ENCODE results near the gene FBLN2. TPM values are rescaled to one million over a fixed set of nuclear protein-coding genes. Genes with fewer than 3 reads are reported as not detected.

Gene FBLN2
- polyA plus RNA-seq, 3 donors = 0.08 TPM; not detected in 2

DNA sequence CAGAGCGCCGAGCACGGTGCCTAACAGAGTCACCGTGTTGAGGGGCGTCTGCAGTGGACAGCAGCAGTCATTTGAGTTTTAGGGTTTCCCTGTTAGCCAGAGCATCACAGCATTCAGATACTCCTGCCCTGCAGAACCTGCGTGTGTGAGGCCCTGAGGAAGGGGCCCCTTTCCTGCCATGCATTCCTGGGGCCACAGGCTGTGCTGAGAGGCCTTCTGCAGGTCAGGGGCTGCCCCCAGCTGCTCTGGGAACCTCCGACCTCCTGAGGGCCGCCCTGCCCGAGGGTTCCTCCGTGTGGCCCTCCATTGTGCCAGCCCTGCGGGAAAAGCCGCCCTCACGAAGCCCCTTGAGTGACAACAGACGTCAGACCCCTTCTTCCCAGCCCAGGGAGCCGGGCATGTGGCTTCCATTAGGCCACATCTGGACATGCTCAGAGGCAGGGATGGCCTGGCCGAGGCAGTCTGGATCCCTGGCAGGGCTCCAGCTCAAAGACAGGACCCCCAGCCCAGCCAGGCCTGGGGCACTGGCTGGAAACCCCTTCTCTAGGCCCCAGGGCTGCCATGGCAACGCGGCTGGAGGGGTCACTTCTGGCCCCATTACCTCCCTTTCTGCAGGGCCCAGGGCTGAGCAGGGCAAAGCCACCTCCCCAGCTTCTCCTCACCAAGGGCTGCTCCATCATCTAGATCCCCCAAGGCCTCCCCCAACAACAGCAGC is 25.3 kb downstream of the FBLN2 start:
- Mint-ChIP-seq H3K4me1 (peaks cover 2% of the 10 kb centered on the region), H3K27ac (no peak overlapping the region), H3K27me3 (ENCODE audit: low read depth in 3 of 3) (peaks cover 0 to 10% (median 4%) of the 10 kb centered on the region in 3 donors), H3K4me3 (no peak overlapping the region), H3K9me3 (no peaks in the 10 kb centered on the region), H3K36me3 (no peaks in the 10 kb centered on the region)
- no peak overlapping the region for H3K27ac ChIP-seq (ENCODE audit: low read depth in 1 of 2, low read length in 2 of 2)
- H3K79me2 ChIP-seq (ENCODE audit: insufficient read depth, low read length) = no peaks in the 10 kb centered on the region
- intact Hi-C loops (cut with micrococcal nuclease) = no loop called here
- DNase-seq = no peak
- H3K9ac ChIP-seq (ENCODE audit: insufficient read depth, low read length, poor library complexity, severe bottlenecking) = no peak overlapping the region
- H3K4me1 ChIP-seq (ENCODE audit: control insufficient read depth in 1 of 2, insufficient read depth in 2 of 2, low read length in 2 of 2) = no peaks in the 10 kb centered on the region
- H3K27me3 ChIP-seq (ENCODE audit: control insufficient read depth in 2 of 2, insufficient read depth in 2 of 2, low read length in 2 of 2) = no peaks in the 10 kb centered on the region
- no peaks in the 10 kb centered on the region for H4K20me1 ChIP-seq (ENCODE audit: insufficient read depth, low read length)
- no peaks in the 10 kb centered on the region for H3K9me3 ChIP-seq (replicated peaks in 1 of 2; ENCODE audit: control insufficient read depth in 1 of 2, insufficient read depth in 1 of 2, low read length in 2 of 2)
- H3K36me3 ChIP-seq (replicated peaks in 1 of 2; ENCODE audit: control insufficient read depth in 1 of 2, insufficient read depth in 2 of 2, low read length in 2 of 2) = no peaks in the 10 kb centered on the region
- H2AFZ ChIP-seq (ENCODE audit: insufficient read depth, low read depth, low read length, poor library complexity, severe bottlenecking) = no peak overlapping the region
- no peak overlapping the region for H3K4me3 ChIP-seq (replicated peaks in 1 of 3; ENCODE audit: low read depth in 2 of 3, low read length in 3 of 3)
- no peak overlapping the region for H3K4me2 ChIP-seq (replicated peaks; ENCODE audit: extremely low read depth, low read length, poor library complexity, severe bottlenecking)
- 67% methylated on average over 17 of the region's 18 CpGs for WGBS (ENCODE audit: insufficient coverage)
- TF ChIP-seq, protein P1, sequence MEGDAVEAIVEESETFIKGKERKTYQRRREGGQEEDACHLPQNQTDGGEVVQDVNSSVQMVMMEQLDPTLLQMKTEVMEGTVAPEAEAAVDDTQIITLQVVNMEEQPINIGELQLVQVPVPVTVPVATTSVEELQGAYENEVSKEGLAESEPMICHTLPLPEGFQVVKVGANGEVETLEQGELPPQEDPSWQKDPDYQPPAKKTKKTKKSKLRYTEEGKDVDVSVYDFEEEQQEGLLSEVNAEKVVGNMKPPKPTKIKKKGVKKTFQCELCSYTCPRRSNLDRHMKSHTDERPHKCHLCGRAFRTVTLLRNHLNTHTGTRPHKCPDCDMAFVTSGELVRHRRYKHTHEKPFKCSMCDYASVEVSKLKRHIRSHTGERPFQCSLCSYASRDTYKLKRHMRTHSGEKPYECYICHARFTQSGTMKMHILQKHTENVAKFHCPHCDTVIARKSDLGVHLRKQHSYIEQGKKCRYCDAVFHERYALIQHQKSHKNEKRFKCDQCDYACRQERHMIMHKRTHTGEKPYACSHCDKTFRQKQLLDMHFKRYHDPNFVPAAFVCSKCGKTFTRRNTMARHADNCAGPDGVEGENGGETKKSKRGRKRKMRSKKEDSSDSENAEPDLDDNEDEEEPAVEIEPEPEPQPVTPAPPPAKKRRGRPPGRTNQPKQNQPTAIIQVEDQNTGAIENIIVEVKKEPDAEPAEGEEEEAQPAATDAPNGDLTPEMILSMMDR (IDR thresholded peaks at IDR 0.05) = no peak

DNA sequence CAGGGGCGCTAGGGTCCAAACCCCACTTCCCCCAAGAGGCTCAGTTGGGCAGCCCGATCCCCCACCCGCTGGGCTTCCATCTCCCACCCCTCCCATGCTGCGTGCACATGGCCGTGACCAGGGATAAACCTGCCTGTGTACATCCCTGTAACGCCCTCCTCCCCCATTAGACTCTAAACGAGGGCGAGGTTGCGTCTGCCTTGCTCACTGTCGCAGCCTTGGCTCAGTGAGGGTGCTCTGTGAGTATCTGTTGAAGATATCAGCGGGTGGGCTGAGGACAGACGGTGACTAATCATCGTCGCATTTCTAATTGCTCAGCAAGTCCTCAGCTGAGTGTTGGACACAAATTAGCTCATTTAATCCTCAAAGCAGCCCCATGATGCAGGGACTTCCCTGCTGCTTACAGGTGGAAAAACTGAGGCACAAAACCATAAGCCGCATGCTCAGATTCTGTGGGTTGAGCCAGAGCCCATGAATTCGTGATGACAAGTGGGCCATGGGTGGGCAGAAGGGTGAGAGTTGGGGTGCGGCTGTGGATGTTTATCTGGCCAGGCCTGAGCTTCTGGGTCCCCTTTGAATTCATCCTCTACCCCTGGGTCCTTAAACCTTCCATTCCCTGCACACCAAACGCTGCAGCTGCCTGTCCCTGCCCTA is 26.0 kb downstream of the FBLN2 start:
- H3K9me3 ChIP-seq (replicated peaks in 1 of 2; ENCODE audit: control insufficient read depth in 1 of 2, insufficient read depth in 1 of 2, low read length in 2 of 2) = no peaks in the 10 kb centered on the region
- H3K4me2 ChIP-seq (replicated peaks; ENCODE audit: extremely low read depth, low read length, poor library complexity, severe bottlenecking) = no peak overlapping the region
- no peak overlapping the region for H2AFZ ChIP-seq (ENCODE audit: insufficient read depth, low read depth, low read length, poor library complexity, severe bottlenecking)
- H3K27ac ChIP-seq (ENCODE audit: low read depth in 1 of 2, low read length in 2 of 2) = no peak overlapping the region
- 85% methylated on average over 7 of the region's 18 CpGs for WGBS (ENCODE audit: insufficient coverage)
- Mint-ChIP-seq H3K27ac (peak overlapping the region in 1 of 7 donors; percentile 55), H3K4me3 (no peak overlapping the region), H3K27me3 (ENCODE audit: low read depth in 3 of 3) (peaks cover 0 to 10% (median 7%) of the 10 kb centered on the region in 3 donors), H3K36me3 (no peaks in the 10 kb centered on the region), H3K9me3 (no peaks in the 10 kb centered on the region), H3K4me1 (peaks cover 2% of the 10 kb centered on the region)
- no peaks in the 10 kb centered on the region for H3K4me1 ChIP-seq (ENCODE audit: control insufficient read depth in 1 of 2, insufficient read depth in 2 of 2, low read length in 2 of 2)
- TF ChIP-seq, protein P1 (IDR thresholded peaks at IDR 0.05) = no peak
- H4K20me1 ChIP-seq (ENCODE audit: insufficient read depth, low read length) = no peaks in the 10 kb centered on the region
- intact Hi-C loops (cut with micrococcal nuclease) = no loop called here
- no peak overlapping the region for H3K4me3 ChIP-seq (replicated peaks in 1 of 3; ENCODE audit: low read depth in 2 of 3, low read length in 3 of 3)
- DNase-seq = no peak
- H3K36me3 ChIP-seq (replicated peaks in 1 of 2; ENCODE audit: control insufficient read depth in 1 of 2, insufficient read depth in 2 of 2, low read length in 2 of 2) = no peaks in the 10 kb centered on the region
- no peaks in the 10 kb centered on the region for H3K27me3 ChIP-seq (ENCODE audit: control insufficient read depth in 2 of 2, insufficient read depth in 2 of 2, low read length in 2 of 2)
- no peaks in the 10 kb centered on the region for H3K79me2 ChIP-seq (ENCODE audit: insufficient read depth, low read length)
- no peak overlapping the region for H3K9ac ChIP-seq (ENCODE audit: insufficient read depth, low read length, poor library complexity, severe bottlenecking)

Measured in CD14-positive monocyte (primary cell).